ENCODE results near the gene ZNF281. TPM values are rescaled to one million over a fixed set of nuclear protein-coding genes. Genes with fewer than 3 reads are reported as not detected.

ZNF281 gene
- total RNA-seq, 2 experiments from 2014 or later = 13.5 to 14.3 TPM

GRCh38 chr1:200381256-200381984, 28.4 kb downstream of the ZNF281 start:
- ATAC-seq = no peak

GRCh38 chr1:200380589-200381021, 29.2 kb downstream of the ZNF281 start:
- Mint-ChIP-seq H3K36me3 (ENCODE audit: low read depth) (no peaks in the 10 kb centered on the region), H3K27ac (no peak overlapping the region), H3K9me3 (ENCODE audit: insufficient read depth) (no peaks in the 10 kb centered on the region), H3K4me1 (ENCODE audit: low read depth) (peaks cover 2% of the 10 kb centered on the region), H3K4me3 (no peak overlapping the region), H3K27me3 (ENCODE audit: low read depth) (no peaks in the 10 kb centered on the region)
- DNase-seq (no peak), ATAC-seq (no peak)
- ChIA-PET CTCF (no interaction called here), POLR2A (no interaction called here)

More at GRCh38 chr1:200381256-200381984, 28.4 kb downstream of the ZNF281 start:
- Mint-ChIP-seq H3K4me1 (ENCODE audit: low read depth) (peaks cover 2% of the 10 kb centered on the region), H3K9me3 (ENCODE audit: insufficient read depth) (no peaks in the 10 kb centered on the region), H3K27me3 (ENCODE audit: low read depth) (no peaks in the 10 kb centered on the region), H3K27ac (no peak overlapping the region), H3K4me3 (no peak overlapping the region), H3K36me3 (ENCODE audit: low read depth) (no peaks in the 10 kb centered on the region)
- no peak for DNase-seq
- POLR2A ChIA-PET = no interaction called here
- CTCF ChIA-PET = no interaction called here

- Mint-ChIP-seq H3K4me1 (ENCODE audit: low read depth) (peaks cover 2% of the 10 kb centered on the region), H3K4me3 (no peak overlapping the region), H3K27me3 (ENCODE audit: low read depth) (no peaks in the 10 kb centered on the region), H3K27ac (no peak overlapping the region), H3K36me3 (ENCODE audit: low read depth) (no peaks in the 10 kb centered on the region), H3K9me3 (ENCODE audit: insufficient read depth) (no peaks in the 10 kb centered on the region)
- no peak for ATAC-seq
- CTCF ChIA-PET = interaction anchor here (0.6 kb wide), 1 partner anchor 72 kb away, joined by 3 read pairs; no protein-coding TSS in a partner anchor
- POLR2A ChIA-PET = no interaction called here
- DNase-seq = no peak
Observed at GRCh38 chr1:200379940-200380588, 29.8 kb downstream of the ZNF281 start.

DNA sequence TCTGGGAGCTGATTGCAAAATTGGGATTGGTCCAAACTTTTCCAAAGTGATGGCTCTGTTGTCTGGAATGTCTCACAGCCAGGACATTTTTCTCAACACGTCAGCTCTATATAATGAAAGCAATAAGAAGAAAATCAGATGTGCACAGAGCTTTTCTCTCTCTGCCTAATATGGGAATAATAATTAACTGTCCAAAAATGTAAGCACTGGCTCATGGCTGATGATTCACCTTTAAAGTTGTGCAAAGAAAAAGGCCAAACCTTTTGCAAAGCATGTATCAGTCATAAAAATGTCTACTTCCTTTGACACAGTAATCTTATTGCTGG, 30.4 kb downstream of the ZNF281 start:
- no peaks in the 10 kb centered on the region for H3K27me3 Mint-ChIP-seq (ENCODE audit: low read depth)
- no peak overlapping the region for H3K4me3 Mint-ChIP-seq
- CTCF ChIA-PET = no interaction called here
- DNase-seq (no peak), ATAC-seq (no peak)
- no peak overlapping the region for H3K27ac Mint-ChIP-seq
- POLR2A ChIA-PET = no interaction called here
- no peaks in the 10 kb centered on the region for H3K36me3 Mint-ChIP-seq (ENCODE audit: low read depth)
- peaks cover 2% of the 10 kb centered on the region for H3K4me1 Mint-ChIP-seq (ENCODE audit: low read depth)
- no peaks in the 10 kb centered on the region for H3K9me3 Mint-ChIP-seq (ENCODE audit: insufficient read depth)

- H3K4me3 Mint-ChIP-seq = no peak overlapping the region
- ChIA-PET CTCF (no interaction called here), POLR2A (no interaction called here)
- H3K9me3 Mint-ChIP-seq (ENCODE audit: insufficient read depth) = no peaks in the 10 kb centered on the region
- no peaks in the 10 kb centered on the region for H3K36me3 Mint-ChIP-seq (ENCODE audit: low read depth)
- DNase-seq = no peak
- H3K27me3 Mint-ChIP-seq (ENCODE audit: low read depth) = no peaks in the 10 kb centered on the region
- H3K4me1 Mint-ChIP-seq (ENCODE audit: low read depth) = peaks cover 2% of the 10 kb centered on the region
- H3K27ac Mint-ChIP-seq = no peak overlapping the region
- ATAC-seq = no peak
Observed at GRCh38 chr1:200378096-200378495, 31.7 kb downstream of the ZNF281 start.

- Mint-ChIP-seq H3K4me3 (no peak overlapping the region), H3K27ac (no peak overlapping the region), H3K27me3 (ENCODE audit: low read depth) (no peaks in the 10 kb centered on the region), H3K36me3 (ENCODE audit: low read depth) (no peaks in the 10 kb centered on the region), H3K9me3 (ENCODE audit: insufficient read depth) (no peaks in the 10 kb centered on the region), H3K4me1 (ENCODE audit: low read depth) (peaks cover 2% of the 10 kb centered on the region)
- ChIA-PET CTCF (no interaction called here), POLR2A (no interaction called here)
- no peak for ATAC-seq
- no peak for DNase-seq
Observed at GRCh38 chr1:200376528-200376927, 33.3 kb downstream of the ZNF281 start.

DNA sequence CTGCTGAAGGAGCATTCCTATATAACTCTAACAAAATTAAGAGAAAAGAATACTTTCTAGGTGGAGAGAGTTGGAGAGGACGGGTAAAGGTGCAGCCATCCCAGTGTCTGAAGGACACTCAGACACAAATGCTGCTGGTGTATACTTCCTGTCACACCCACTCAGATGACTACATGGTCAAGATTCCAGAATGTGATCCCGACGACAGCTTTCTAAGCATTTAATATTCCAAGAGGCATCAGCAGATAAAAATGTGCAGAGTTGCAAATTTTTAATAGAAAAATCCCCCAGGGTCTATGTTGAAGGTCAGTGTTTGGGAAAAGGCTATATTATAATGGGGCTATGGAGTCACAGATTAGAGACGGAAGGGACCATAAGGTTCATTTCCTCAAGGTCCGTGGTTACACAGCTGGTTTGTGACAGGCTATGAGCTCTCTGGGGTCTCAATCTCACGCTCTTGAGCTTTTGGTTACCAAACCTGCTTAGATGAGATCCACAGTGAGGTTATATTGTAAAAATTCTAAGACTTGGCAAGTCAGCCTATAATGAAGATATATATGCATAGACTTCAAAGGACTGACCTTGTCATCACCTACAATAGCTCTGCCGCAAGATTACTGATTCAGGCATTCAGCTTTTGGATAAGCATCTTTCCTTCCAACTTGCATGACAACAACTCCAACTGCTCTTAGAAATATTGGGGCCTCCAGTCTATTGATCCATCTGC, 35.1 kb downstream of the ZNF281 start:
- Mint-ChIP-seq H3K4me1 (ENCODE audit: low read depth) (peaks cover 2% of the 10 kb centered on the region), H3K4me3 (no peak overlapping the region), H3K27me3 (ENCODE audit: low read depth) (no peaks in the 10 kb centered on the region), H3K36me3 (ENCODE audit: low read depth) (no peaks in the 10 kb centered on the region), H3K9me3 (ENCODE audit: insufficient read depth) (no peaks in the 10 kb centered on the region), H3K27ac (no peak overlapping the region)
- CTCF ChIA-PET = no interaction called here
- ATAC-seq = no peak
- no peak for DNase-seq
- POLR2A ChIA-PET = no interaction called here

DNA sequence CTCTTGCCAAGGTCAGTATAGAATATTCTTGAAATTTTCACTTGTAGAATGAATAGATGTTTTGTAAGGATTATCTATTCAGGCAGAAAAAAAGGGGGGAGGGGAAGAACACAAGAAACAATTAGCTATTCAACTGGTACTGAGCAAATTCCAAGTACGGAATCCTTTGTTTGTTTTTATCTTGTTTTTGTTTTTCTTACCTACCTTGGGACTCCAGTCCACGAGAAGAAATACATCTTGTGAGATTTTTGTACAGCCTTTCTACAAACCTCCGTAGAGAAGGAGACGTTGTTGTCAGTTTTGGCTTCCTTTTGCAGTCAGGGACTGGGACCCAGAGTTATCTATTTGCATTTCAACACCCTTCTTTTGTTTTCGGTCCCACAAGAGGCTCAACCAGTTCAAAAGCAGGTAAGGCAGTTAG, 36.0 kb downstream of the ZNF281 start:
- peaks cover 2% of the 10 kb centered on the region for H3K4me1 Mint-ChIP-seq (ENCODE audit: low read depth)
- ChIA-PET CTCF (interaction anchor here (1.3 kb wide), 1 partner anchor 11 kb away, joined by 3 read pairs; no protein-coding TSS in a partner anchor), POLR2A (no interaction called here)
- ATAC-seq (no peak), DNase-seq (no peak)
- H3K9me3 Mint-ChIP-seq (ENCODE audit: insufficient read depth) = no peaks in the 10 kb centered on the region
- no peak overlapping the region for H3K27ac Mint-ChIP-seq
- H3K27me3 Mint-ChIP-seq (ENCODE audit: low read depth) = no peaks in the 10 kb centered on the region
- no peaks in the 10 kb centered on the region for H3K36me3 Mint-ChIP-seq (ENCODE audit: low read depth)
- H3K4me3 Mint-ChIP-seq = no peak overlapping the region

- CTCF ChIA-PET = interaction anchor here (0.7 to 0.9 kb wide), 2 partner anchors 19 to 119 kb away, joined by 3 read pairs; no protein-coding TSS in a partner anchor
- no peak overlapping the region for H3K27ac Mint-ChIP-seq
- ATAC-seq = no peak
- H3K4me1 Mint-ChIP-seq (ENCODE audit: low read depth) = no peaks in the 10 kb centered on the region
- DNase-seq = no peak
- no peak overlapping the region for H3K4me3 Mint-ChIP-seq
- H3K27me3 Mint-ChIP-seq (ENCODE audit: low read depth) = no peaks in the 10 kb centered on the region
- POLR2A ChIA-PET = no interaction called here
- no peaks in the 10 kb centered on the region for H3K36me3 Mint-ChIP-seq (ENCODE audit: low read depth)
- no peaks in the 10 kb centered on the region for H3K9me3 Mint-ChIP-seq (ENCODE audit: insufficient read depth)
Observed at GRCh38 chr1:200372885-200373181, 37.0 kb downstream of the ZNF281 start.

DNA sequence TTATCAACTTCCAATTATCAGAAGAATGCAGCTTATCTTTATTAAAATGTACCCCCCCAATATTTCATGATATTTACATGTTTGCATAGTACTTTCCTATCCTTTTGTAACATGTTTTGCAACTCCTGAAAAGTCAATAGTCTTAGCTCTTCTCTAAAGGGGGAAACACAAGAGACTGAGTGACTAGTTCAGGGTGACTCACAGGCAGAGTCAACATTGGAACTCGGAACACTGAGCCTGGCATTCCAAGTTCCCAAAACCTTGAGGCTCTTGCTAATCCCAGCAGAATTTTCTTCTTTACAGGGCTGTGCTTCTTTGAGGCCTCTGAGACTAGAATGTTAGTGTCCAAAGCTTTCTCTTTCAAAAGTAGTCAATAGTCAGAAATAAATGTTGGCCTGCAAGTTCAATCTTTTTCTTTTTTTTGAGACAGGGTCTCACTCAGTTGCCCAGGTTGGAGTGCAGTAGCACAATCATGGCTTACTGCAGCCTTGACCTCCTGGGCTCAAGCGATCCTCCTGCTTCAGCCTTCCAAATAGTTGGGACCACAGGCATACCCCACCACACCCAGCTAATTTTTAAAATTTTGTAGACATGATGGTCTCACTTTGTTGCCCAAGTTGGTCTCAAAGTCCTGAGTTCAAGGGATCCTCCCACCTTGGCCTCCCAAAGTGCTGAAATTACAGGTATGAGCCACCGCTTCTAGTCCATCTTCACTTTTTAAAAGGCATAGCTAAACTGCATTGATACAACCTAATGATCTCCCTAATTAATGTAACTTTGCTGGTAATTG, 37.5 kb downstream of the ZNF281 start:
- CTCF ChIA-PET = interaction anchor here (0.9 kb wide), 1 partner anchor 118 kb away, joined by 3 read pairs; no protein-coding TSS in a partner anchor
- no peak for ATAC-seq
- POLR2A ChIA-PET = no interaction called here

GRCh38 chr1:200369706-200370105, 40.1 kb downstream of the ZNF281 start:
- Mint-ChIP-seq H3K27ac (no peak overlapping the region), H3K27me3 (ENCODE audit: low read depth) (no peaks in the 10 kb centered on the region), H3K36me3 (ENCODE audit: low read depth) (no peaks in the 10 kb centered on the region), H3K4me1 (ENCODE audit: low read depth) (no peaks in the 10 kb centered on the region), H3K4me3 (no peak overlapping the region), H3K9me3 (ENCODE audit: insufficient read depth) (no peaks in the 10 kb centered on the region)
- ChIA-PET POLR2A (no interaction called here), CTCF (interaction anchor here (1.0 kb wide), 1 partner anchor 106 kb away, joined by 4 read pairs; no protein-coding TSS in a partner anchor)
- no peak for DNase-seq
- no peak for ATAC-seq

More for the DNA sequence above, 37.5 kb downstream of the ZNF281 start:
- no peak overlapping the region for H3K4me3 Mint-ChIP-seq
- no peak for DNase-seq
- no peaks in the 10 kb centered on the region for H3K9me3 Mint-ChIP-seq (ENCODE audit: insufficient read depth)
- no peaks in the 10 kb centered on the region for H3K27me3 Mint-ChIP-seq (ENCODE audit: low read depth)
- no peak overlapping the region for H3K27ac Mint-ChIP-seq
- H3K4me1 Mint-ChIP-seq (ENCODE audit: low read depth) = no peaks in the 10 kb centered on the region
- no peaks in the 10 kb centered on the region for H3K36me3 Mint-ChIP-seq (ENCODE audit: low read depth)
